ENCODE results near the gene CSAD. TPM values are rescaled to one million over a fixed set of nuclear protein-coding genes. Genes with fewer than 3 reads are reported as not detected.

Gene CSAD
- total and polyA plus RNA-seq, 2 donors (not counting 3 experiments of a cell fraction or from before 2014, with no cell fraction given) = 21.1 to 24.4 TPM

- Histone ChIP-seq H2AFZ (ENCODE audit: low read depth, low read length) (no peak overlapping the region), H3K36me3 (ENCODE audit: control insufficient read depth in 2 of 2, extremely low read depth in 1 of 2, insufficient read depth in 2 of 2, low read length in 2 of 2) (no peaks in the 10 kb centered on the region), H4K20me1 (replicated peaks; ENCODE audit: control insufficient read depth, extremely low read depth, insufficient read depth, low read length) (no peaks in the 10 kb centered on the region), H3K27me3 (ENCODE audit: control insufficient read depth in 2 of 2, insufficient read depth in 2 of 2, low read length in 2 of 2) (no peaks in the 10 kb centered on the region), H3K9me3 (replicated peaks; ENCODE audit: control insufficient read depth, insufficient read depth, low read length) (no peaks in the 10 kb centered on the region), H3K4me2 (ENCODE audit: insufficient read depth, low read length) (no peak overlapping the region), H3K79me2 (ENCODE audit: control insufficient read depth, insufficient read depth, low read length) (no peaks in the 10 kb centered on the region), H3K9ac (replicated peaks; ENCODE audit: extremely low read depth, insufficient read depth, low read length) (no peak overlapping the region), H3K27ac (ENCODE audit: insufficient read depth, low read depth, low read length) (no peak overlapping the region), H3K4me3 (replicated peaks in 1 of 3; ENCODE audit: insufficient read depth in 1 of 3, low read depth in 1 of 3, low read length in 3 of 3) (no peak overlapping the region), H3K9me1 (replicated peaks; ENCODE audit: control insufficient read depth, extremely low read depth, insufficient read depth, low read length) (no peaks in the 10 kb centered on the region), H3K4me1 (ENCODE audit: control insufficient read depth, extremely low read depth, insufficient read depth, low read length) (no peaks in the 10 kb centered on the region)
- intact Hi-C loops (cut with micrococcal nuclease) (no loop called here), dilution Hi-C loops (cut with MboI; ENCODE audit: extremely low pct_ligation_motif_present, low sequenced_read_pairs) (no loop called here)
- CTCF ChIA-PET = no interaction called here
- no TSS peak for BruUV-seq (replicated peaks)
- no peak for DNase-seq (ENCODE audit: low read depth, low spot score)
- POLR2A ChIA-PET = no interaction called here
- TF ChIP-seq POLR2AphosphoS5 (IDR thresholded peaks at IDR 0.05; ENCODE audit: insufficient read depth, low read depth, low read length) (no peak), MYC (IDR thresholded peaks at IDR 0.05; ENCODE audit: low read depth, low read length) (no peak), POLR2A (IDR thresholded peaks at IDR 0.05; ENCODE audit: low read depth, low read length) (no peak), FOS (IDR thresholded peaks at IDR 0.05; ENCODE audit: borderline replicate concordance, insufficient read depth, low read length) (no peak), EZH2 (IDR thresholded peaks at IDR 0.05; ENCODE audit: borderline replicate concordance, low read depth, low read length, severe bottlenecking) (no peak), JUN (IDR thresholded peaks at IDR 0.05; ENCODE audit: borderline replicate concordance, insufficient read depth, insufficient read length, low read depth) (no peak)
- TF ChIP-seq, protein P1, sequence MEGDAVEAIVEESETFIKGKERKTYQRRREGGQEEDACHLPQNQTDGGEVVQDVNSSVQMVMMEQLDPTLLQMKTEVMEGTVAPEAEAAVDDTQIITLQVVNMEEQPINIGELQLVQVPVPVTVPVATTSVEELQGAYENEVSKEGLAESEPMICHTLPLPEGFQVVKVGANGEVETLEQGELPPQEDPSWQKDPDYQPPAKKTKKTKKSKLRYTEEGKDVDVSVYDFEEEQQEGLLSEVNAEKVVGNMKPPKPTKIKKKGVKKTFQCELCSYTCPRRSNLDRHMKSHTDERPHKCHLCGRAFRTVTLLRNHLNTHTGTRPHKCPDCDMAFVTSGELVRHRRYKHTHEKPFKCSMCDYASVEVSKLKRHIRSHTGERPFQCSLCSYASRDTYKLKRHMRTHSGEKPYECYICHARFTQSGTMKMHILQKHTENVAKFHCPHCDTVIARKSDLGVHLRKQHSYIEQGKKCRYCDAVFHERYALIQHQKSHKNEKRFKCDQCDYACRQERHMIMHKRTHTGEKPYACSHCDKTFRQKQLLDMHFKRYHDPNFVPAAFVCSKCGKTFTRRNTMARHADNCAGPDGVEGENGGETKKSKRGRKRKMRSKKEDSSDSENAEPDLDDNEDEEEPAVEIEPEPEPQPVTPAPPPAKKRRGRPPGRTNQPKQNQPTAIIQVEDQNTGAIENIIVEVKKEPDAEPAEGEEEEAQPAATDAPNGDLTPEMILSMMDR (IDR thresholded peaks at IDR 0.05; ENCODE audit: extremely low read depth in 1 of 2, insufficient read depth in 1 of 2, low read depth in 1 of 2, low read length in 2 of 2) = no peak
- no peak for FAIRE-seq
Observed at GRCh38 chr12:53151039-53151438, 29.7 kb downstream of the CSAD start.

Data from endothelial cell of umbilical vein (primary cell).